ENCODE data around the gene AGBL4.

AGBL4 gene

DNA sequence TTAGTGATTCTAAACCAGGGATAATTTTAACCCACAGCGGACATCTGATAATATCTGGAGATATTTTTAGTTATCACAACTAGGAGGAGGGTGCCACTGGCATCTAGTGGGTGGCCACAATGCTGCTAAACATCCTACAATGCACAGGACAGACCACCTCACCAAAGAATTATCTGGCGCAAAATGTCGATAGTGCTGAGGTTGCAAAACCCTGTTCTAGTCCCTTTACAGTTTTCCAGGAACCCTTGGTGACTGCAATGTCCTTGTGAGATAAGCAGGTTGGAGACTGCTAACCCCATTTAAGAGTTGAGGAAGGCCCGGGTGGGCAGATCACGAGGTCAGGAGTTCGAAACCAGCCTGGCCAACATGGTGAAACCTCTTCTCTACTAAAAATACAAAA lies 1083.9 kb downstream of the AGBL4 start:
- no peak for DNase-seq

DNA sequence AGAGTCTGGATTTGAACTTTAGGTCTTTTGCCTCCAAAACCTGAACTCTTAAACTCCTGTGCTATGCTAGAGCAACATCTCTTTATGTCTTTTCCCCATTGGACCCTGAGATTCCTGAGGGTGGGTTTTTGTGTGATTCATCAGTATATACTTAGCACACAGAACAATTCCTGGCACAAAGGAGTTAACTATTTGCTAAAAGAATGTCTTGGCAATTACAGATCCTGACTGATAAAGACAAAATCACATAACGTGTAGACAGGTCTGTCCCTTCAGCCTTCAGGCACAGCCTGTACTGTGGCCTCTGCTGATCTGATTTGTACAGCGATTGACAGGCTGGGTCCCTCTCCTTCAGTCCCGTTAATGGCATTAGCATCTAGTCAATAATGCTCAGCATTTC lies 1084.7 kb downstream of the AGBL4 start:
- DNase-seq, result no peak

DNA sequence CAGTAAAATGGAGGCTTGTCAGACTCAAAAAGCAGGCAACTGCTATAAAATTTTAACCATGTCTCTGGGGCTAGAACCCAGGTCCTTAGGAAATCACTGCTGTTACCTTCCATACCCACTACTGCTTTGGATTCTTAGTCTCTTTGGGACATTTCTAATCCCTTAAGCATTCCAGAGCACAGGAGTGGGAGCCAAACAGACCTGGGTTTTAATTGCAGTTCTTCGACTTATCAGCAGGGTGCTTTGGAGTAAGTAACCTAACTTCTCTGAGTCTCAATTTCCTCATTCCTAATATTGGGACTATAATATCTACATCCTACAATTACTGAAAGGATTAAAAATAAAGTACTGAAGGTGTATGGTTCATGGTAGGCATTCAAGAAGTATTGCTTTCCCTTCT lies 1086.0 kb downstream of the AGBL4 start:
- DNase-seq, result no peak

DNA sequence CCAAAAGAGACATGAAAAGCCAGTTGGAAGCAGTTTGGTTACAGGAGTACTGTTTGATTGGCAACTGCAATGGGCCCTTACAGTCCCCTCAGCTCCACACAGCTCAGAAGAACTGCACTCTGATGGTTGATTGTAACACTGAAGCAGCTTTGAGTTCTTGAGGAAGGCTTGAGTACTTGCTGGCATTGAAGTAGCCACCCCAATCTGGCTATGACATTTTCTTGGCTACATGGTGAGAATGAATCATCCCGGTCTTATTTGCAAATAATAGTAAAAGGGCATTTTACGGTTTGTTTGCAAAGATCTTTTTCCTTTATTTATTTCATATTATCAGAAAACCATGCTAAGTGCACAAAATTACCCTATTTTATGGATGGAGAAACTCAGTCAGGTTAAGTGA lies 1087.3 kb downstream of the AGBL4 start:
- DNase-seq, result no peak

DNA sequence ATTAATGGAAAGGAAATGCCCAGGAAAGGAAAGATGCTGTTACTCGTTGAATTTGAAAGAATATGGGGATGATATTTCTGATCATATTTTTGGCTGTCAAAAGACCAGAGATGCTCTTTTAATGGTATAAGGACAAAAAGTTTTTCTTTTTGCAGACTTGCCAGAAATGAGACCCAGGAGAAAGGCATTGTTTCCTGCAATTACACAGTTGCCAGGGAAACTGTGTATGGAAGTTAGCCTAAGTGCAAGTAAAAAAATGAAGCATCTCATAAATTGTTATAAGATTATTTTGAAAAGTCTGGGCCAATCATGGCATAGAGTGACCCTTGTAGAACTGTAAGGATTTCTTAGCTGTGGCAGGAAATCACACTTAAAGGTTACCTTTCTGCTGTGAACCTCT lies 1091.4 kb downstream of the AGBL4 start:
- no peak for DNase-seq

DNA sequence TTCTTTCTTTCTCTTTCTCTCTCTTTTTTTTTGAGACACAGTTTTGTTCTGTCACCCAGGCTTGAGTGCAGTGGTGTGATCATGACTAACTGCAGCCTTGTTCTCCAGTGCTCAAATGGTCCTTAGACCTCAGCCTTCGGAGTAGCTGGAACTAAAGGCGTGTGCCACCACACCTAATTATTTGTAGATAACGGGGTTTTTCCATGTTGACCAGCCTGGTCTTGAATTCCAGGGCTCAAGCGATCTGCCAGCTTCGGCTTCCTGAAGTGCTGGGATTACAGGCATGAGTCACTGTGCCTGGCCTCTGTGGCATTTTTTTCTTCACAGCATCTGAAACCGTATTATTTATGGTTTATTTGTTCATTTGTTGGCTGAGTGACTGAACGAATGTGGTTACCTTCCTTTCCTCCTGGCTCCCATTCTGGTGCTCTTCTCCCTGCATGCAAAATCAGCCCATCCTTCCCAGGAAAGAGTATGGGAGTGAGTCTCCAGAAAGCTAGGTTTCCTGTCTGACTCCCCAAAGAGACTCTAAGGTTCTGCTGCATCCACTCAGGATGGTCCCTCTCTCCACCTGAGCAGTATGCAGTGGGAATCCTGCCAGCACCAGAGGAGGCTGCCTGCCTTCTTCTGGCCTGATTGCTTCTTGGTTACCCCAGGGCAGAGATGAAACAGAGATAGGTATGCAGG lies 1092.1 kb downstream of the AGBL4 start:
- DNase-seq, result no peak

DNA sequence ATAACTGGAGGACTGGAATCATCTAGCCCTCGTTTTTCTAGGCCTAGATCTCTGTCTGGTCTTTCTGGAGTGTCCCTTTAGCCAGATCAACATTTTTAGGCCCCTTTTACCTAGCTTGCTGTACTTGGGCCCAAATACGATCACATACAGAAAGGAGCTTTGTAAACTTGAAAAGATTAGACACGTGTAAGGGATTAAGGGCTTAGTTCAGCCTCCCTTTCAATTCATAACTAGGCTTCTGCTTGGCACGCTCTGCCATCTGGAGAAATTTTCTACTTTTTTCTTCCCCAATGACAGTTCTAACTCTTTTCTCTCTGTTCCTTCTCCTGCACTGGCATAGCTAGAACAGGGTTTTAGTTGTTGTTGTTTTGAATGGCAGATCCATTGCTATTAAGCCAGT lies 1093.7 kb downstream of the AGBL4 start:
- no peak for DNase-seq

DNA sequence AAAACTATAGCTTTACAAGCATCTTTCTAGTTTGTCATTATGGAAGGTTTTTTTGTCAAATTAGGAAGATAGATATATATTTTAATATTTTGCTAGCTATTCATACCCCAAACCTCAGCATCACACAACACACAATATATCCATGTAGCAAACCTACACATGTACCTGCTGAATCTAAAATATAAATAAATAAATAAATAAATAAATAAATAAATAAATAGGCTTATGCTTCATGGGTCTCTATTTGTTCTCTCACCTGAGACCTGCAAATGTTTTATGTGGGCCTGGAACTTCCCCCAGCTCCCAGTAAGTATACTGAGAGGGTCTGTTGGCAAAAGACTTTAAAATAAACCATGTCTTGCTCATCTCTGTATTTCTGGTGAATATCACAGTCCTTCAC lies 1099.7 kb downstream of the AGBL4 start:
- no peak for DNase-seq

DNA sequence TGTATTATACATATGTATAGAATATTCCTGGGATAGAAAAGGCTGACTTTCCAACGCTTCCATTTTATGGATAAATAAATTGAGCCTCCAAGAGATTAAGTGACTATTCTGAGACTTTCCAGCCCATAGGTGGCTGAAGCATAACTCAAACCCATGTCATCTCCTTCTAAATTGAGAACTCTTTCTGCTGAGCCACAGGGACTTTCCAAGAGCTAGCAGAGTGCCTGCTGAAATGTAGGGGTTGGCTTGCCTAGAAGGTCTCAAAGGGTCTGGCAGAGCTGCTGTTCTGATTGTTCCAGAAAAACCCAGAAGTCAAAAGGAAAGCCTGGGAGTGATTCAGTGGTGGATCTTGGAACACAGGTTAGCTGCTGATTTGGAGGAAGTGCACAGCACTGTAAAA lies 1100.6 kb downstream of the AGBL4 start:
- no peak for DNase-seq

DNA sequence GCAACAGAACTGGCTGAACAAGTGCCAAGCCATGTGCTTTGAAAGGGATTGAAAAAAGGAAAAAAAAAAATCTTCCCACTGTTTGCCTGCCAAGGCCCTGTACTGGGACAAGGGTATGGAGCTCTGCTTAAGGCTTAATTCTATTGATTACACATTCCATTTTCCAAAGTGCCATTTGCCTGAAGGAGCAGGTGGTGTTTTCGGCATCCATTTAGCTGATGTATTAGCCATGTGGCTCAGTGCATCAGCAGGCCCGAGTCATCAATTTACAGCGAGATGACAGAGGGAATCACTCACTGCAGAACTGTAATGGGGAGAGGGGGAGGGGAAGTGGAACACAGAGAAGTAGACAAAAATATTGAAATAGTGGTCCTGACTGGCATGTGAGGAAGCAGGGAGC lies 1102.9 kb downstream of the AGBL4 start:
- DNase-seq, result no peak

DNA sequence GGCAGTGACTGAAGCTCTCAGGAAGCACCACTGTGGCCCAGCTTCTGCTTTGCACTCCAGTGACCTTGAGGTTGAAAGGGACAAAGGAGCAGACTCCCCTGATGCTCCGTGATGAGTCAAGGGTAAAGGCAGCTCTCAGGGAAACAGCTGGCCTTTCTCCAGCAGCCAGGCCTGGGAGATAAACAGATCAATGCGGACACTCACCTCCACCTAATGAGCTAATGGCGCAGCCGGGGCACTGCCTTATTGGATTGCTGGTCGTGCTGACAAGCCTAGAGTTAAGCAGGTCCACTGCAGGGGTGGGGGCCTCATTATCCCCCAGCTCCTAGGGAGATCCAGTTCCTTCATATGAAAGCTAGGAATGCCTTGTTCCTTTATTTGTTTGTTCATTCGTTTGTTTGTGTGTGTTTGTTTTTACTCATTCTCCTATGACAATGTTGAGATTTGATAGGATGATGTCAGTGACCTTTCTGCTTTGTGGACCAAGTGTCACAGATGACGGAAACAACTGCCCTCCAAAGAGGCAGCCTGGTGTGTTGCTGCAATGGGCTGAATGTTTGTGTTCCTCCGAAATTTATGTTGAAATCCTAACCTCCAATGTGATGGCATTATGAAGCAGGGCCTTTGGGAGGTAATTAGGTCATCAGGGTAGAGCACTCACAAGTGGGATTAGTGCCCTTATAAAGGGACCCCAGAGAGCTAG lies 1105.7 kb downstream of the AGBL4 start:
- no peak for DNase-seq

DNA sequence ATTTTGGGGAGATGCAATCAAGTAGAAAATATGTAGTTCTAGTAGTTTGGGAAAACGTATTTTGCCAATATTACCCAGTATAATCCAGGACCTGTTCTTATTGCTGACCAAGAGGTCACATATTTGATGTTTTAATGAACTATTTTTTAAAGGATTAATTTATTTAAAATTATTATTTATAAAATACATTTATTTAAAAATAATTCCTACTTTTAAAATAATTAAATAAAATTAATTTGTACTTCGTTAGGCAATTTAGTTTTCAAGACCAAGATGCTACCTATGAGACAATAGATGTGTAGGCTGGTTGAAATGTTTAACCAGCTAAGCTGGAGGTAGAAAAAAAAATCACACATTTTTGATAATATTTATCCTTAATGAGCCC lies 1106.7 kb downstream of the AGBL4 start:
- no peak for DNase-seq

DNA sequence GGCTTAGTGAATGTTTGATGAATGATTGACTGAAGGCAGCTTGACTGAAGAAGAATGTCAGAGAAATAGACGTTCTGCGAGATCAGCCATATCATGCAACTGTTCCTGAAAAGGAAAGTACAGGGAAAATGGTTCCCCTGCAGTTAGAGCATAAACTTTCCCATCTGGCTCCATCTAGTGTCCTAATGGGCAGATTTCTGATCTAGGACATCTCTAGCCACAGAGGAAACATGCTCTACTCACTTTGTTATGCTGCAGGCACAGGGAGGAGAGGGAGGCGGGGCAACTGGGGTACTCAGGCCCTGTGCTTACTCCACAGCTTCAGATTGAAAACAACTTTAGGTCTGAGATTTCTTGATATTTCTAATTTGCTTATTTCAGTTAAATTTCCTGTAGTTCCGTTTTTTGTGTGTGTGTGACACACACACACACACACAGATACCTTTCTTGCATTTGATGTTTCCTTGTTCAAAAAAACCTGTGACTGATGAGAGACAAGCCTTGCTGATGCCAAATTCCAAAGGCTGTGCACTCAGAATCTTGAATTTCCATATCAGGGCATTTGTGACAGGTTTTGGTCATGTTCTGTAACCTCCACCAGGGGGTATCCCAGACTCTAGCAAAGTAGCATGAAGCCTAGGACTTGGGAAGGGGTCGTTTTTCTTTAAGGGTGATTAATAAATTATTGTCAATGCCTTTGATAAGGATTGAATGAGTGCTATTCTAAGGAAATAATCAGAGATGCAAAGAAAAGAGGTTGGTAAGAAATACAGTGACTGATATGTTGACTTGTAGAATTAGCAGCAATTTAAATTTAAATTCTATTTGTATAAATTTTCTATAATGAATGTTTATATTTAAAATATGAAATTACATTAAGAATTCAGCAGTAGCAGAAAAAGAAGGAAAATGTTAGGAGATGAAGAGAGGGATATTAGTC lies 1107.4 kb downstream of the AGBL4 start:
- no peak for DNase-seq

DNA sequence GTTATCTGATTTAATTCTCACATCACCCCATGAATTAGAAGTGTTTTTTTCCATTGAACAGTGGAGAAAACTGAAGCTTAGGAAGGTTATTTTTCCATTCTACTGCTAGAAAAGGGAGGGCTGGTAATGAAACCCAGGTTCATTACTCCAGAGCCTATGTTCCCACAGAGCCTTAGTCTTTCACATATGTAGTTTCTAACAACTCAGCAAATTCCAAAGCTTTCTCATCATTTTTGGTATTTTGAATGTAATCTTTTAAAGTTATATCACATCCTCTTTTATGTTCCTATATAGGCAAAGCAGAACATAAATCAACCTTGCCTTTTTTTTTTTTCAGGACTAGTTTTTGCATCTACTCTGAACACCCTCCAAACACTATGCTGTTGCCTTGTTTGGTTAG lies 1115.1 kb downstream of the AGBL4 start:
- DNase-seq, result no peak

DNA sequence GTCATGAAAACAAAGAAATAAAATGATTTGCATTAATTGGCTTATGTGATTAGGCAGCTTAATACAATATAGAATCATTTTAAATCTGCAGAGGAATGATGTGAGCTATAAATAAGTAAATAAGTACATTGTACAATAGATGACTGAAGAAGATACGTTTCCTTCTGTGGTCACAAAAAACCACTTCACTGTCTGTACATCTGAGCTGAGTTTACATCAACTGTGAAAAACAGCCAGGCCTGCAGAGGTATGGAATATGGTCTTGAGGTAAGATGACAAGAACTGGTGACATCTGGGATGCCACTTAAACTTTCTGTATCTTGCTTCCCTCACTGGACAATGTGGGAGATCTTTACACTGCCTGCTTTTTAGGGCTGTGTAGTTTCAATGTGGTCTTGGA lies 1117.0 kb downstream of the AGBL4 start:
- no peak for DNase-seq

DNA sequence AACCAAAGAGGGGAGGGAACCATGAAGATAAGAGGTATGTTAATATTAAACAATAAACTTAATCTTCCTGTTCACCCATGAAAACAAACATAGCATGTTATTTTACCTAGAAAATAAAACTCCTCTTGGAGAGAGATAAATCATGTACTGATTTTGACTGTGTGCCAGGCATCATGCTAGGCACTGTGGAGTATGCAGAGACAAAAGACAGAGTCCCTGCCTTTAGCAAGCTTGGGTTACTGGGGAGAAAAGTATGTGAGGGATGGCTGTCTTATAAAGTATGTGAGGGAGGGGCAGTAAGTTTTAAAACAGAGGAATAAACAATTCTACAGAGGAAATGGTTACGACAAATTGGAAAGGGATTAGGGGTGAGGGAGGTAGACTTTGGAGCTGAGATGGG lies 1117.6 kb downstream of the AGBL4 start:
- no peak for DNase-seq

DNA sequence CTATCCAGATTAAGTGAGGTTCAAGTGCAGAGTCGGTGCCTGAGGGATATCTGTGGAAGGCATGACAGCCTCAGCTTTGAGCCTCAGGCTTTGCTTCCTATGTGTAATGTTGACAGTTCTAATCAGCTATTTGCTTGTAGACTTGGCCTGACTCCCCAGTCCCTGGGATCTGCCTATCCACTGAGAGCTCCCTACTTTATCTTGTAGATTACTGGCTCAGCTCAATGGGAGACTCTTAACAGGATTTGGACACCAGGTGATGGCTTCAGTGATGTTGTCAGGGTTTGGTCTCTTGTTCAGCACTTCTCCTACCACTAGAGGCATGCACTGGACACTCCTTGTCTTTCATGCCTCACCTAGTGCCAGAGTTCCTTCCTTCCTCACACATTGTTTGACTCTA lies 1120.5 kb downstream of the AGBL4 start:
- no peak for DNase-seq

DNA sequence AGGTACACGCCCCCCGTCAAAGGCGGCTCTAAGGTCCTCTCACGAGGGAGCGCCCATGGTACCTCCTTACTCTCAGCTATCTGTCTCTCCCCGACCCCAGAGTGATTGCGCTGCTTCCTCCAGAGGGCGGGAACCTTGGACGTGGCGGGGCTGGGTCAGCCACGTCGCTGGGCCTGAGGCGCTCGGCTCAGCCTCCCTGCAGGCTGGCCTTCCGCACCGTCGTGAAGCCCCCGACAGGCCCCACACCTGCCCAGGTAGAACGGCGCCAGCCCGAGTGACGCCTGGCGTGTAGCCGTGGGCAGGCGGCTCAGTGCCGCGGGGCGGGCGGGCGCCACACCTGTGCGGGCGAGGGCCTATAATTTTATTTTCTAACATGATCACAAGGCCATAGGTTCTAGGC lies 1124.9 kb downstream of the AGBL4 start:
- no peak for DNase-seq

DNA sequence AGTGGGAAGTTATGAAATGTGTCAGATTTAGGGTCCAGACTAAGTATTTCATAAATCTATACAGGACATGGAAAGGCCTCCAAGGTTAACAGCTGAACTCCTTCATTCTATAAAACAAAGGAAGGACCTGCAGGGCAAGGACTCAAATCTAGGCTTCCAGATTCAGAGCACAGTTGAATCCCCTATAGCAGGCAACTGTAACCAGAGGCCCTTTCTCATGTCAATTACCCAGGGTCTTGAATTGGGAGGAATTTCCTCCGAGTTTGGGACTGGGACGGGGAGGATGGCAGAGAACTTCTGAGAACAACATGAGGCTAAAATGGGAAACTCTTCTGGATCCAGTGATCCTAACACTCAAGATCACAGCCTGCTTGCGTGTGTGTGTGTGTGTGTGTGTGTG lies 1134.1 kb downstream of the AGBL4 start:
- DNase-seq, result no peak

DNA sequence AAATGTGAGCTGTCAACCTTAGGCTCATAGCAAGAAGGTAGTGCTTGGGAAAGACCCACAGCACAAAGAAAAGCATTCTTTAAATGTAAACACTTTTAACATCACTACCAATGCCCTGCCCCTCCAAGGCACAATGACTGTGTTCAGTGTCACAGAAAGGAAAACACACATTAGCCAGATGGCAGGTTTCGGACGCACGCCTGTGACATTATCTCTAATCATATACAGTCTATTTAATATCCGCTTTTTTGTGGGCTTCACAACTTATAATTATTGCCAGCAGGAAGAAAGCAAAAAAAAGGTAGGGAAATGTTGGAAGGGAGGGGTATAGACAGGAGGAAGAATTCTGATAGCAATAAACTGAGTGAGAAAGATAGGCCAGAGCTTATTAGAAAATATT lies 1134.7 kb downstream of the AGBL4 start:
- DNase-seq, result no peak

DNA sequence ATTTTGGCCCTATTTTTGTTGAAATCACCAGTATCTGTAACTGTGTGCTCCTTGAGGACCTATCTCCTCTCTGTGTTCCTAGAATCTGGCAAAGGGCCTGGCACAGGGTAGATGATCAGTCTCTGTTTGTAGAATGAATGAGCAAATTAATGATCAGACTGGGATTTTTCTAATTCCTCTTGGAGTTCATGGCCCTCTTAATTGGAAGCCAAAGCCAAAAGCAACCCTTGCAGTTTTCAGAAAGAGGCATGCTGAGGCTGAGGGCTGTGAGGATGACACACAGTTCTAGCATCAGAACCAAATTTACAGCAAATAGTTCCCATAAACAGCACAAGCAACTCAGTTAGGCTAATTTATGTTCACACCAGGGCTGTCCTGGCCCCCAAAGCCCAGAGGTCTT lies 1136.0 kb downstream of the AGBL4 start:
- no peak for DNase-seq

DNA sequence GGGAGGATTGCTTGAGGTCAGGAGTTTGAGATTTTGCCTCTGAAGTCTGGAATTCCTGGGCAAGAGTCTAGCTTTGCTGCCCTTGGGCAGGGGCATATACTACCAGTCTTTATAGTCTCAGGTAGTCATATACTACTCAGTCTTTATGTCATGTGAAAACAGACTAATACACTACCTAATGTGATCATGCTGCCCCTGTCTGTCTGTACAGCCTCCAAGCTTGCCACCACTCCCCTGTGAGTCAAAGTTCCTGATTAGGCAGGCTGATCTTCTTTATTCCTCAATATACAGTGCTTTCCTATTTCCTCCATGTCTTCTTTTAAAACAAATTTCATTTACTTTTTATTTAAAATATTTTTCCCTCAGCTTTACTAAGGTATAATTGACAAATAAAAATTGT lies 1141.7 kb downstream of the AGBL4 start:
- no peak for DNase-seq

DNA sequence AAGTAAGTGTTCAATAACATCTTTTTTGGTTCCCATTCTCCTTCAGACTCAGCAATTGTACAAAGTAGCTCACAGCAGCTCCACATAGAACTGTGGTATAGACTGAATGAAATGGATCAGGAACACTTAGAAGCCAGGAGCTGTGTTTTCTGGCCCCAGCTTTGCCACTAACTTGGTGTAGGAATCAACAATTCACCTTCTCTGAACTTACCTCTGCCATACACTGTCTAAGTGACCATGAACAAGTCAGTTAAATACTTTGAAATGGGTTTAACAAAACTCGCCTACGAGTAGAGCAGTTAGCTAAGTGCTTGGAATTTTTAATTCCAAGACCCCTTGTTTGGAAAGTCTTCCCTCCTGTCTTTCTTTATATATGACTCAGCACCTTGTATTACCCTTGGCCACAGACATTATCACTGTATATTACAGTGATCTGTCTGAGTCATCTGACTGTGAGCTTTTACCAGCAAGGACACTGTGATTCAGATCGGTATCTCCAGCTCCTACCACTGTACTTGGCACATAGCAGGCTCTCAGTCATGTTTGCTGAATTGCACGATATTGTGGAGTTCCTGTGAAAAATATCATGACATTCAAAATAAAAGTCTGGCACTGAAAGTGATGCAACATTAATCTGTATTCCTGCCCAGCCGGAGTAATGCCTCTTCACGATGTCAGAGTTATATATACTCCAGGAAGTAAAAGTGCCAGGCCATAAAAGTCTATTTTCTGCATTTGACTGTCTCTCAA lies 1145.4 kb downstream of the AGBL4 start:
- DNase-seq, result no peak
